ENCODE measurements around the gene NEK9. TPM values are rescaled to one million over a fixed set of nuclear protein-coding genes. Genes with fewer than 3 reads are reported as not detected.

The NEK9 gene
- total RNA-seq, 3 donors from 2014 or later, result 44.7 to 104 (median 49.9) TPM

DNA sequence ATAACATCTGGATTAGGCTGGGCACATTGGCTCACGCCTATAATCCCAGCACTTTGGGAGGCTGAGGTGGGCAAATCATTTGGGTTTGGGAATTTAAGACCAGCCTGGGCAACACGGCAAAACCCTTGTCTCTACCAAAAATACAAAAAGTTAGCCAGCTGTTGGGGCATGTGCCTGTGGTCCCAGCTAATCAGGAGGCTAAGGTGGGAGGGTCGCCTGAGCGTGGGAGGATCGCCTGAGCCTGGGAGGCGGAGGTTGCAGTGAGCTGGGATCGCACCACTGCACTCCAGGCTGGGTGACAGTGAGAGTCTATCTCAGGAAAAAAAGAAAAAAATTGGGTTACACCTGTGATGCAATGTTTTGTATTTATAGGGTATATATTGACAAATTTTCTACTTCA is 5.3 kb downstream of the NEK9 start:
- no peaks in the 10 kb centered on the region for H3K36me3 ChIP-seq (ENCODE audit: low read depth)
- no peak overlapping the region for H3K4me3 ChIP-seq
- intact Hi-C loops (cut with DNase I, micrococcal nuclease), result no loop called here
- TF ChIP-seq, protein P1, sequence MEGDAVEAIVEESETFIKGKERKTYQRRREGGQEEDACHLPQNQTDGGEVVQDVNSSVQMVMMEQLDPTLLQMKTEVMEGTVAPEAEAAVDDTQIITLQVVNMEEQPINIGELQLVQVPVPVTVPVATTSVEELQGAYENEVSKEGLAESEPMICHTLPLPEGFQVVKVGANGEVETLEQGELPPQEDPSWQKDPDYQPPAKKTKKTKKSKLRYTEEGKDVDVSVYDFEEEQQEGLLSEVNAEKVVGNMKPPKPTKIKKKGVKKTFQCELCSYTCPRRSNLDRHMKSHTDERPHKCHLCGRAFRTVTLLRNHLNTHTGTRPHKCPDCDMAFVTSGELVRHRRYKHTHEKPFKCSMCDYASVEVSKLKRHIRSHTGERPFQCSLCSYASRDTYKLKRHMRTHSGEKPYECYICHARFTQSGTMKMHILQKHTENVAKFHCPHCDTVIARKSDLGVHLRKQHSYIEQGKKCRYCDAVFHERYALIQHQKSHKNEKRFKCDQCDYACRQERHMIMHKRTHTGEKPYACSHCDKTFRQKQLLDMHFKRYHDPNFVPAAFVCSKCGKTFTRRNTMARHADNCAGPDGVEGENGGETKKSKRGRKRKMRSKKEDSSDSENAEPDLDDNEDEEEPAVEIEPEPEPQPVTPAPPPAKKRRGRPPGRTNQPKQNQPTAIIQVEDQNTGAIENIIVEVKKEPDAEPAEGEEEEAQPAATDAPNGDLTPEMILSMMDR (IDR thresholded peaks at IDR 0.05), result no peak
- no peak for DNase-seq
- H3K9me3 ChIP-seq, result no peaks in the 10 kb centered on the region
- peaks cover 11% of the 10 kb centered on the region for H3K4me1 ChIP-seq (ENCODE audit: low read depth)
- no peak for ATAC-seq

DNA sequence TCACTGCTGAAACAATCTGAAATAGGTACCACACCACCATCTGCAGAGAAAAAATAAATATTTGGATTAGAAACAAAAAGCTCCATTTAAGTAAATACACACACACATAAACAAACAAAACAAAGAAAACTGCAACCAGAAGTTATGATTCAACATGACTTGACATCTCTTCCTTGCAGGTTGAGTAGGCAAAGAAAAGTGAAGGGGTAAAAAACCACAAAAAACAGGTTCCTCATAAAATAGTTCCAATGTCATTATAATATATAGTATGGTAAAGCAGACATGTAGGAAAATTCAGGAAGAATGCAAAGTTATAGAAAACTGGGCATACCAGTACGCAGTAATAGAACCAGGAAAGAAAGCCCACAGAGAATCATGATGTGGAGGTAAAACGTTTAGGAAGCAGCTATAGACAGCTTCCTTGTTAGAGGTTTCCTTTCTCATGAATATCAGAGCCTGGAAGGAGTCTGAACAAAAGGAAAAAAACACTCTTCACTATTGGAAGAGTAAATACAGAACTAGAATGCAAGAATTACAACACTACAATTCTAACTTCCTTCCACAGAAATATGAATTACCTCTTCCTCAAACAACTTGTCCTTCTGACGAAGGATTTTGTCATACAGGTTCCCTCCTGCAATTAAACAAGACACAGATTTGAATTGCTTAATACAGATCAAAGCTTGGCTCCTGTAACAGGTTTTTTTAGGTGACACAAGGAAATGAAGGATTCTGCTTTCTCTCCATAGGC is 6.1 kb downstream of the NEK9 start:
- Histone ChIP-seq H3K9me3 (no peaks in the 10 kb centered on the region), H3K4me1 (ENCODE audit: low read depth) (peaks cover 7% of the 10 kb centered on the region), H3K36me3 (ENCODE audit: low read depth) (no peaks in the 10 kb centered on the region), H3K4me3 (no peak overlapping the region)
- ATAC-seq (no peak), DNase-seq (no peak)
- TF ChIP-seq, protein P1 (IDR thresholded peaks at IDR 0.05), result no peak
- intact Hi-C loops (cut with DNase I, micrococcal nuclease), result no loop called here

DNA sequence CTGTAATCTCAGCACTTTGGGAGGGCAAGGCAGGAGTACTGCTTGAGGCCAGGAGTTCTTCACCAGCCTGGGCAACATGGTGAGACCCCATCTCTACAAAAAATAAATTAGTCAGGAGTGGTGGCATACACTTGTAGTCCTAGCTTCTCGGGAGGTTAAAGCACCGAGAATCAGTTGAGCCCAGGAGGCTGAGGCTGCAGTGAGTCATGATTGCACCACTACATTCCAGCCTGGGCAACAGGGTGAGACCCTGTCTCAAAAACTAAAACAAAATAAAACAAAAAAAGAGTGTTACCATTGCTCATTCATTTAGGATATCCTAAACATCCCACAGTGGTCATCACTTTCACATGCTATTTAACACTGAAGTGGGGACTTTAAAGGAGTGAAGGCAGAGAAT is 7.8 kb downstream of the NEK9 start:
- no peak overlapping the region for H3K4me3 ChIP-seq
- intact Hi-C loops (cut with DNase I, micrococcal nuclease), result no loop called here
- TF ChIP-seq, protein P1 (IDR thresholded peaks at IDR 0.05), result no peak
- H3K9me3 ChIP-seq, result no peaks in the 10 kb centered on the region
- H3K36me3 ChIP-seq (ENCODE audit: low read depth), result no peaks in the 10 kb centered on the region
- ATAC-seq, result no peak
- H3K4me1 ChIP-seq (ENCODE audit: low read depth), result no peaks in the 10 kb centered on the region
- no peak for DNase-seq

DNA sequence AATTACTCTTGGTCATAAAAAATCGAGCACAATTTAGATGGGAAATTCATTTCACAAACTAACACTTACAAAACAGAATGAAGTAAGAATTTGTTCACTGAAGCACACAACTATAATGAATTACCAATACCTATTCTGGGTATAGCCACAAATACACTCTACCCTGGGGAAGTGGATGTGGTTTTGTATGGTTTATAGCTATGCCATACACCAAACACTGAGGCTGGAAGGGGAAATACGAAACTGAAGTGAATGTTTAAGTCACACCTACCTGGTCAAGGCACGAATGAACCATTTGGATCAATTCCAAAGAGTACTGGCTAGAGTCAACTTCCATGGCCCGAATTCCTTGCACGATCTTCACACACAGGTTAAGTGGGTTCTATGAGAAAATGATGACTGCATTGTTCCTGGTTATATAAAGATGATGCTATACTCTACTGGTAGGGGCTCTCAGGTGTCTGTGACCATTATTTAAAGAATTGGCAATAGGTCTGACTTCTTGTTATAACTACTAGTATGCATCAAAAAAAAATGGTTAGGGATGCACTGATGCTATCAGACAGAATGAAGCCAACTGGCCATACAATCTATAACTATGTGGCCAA is 12.8 kb downstream of the NEK9 start:
- DNase-seq (no peak), ATAC-seq (no peak)
- no peaks in the 10 kb centered on the region for H3K4me1 ChIP-seq (ENCODE audit: low read depth)
- no peak overlapping the region for H3K4me3 ChIP-seq
- intact Hi-C loops (cut with DNase I, micrococcal nuclease), result no loop called here
- no peaks in the 10 kb centered on the region for H3K9me3 ChIP-seq
- peaks cover 12% of the 10 kb centered on the region for H3K36me3 ChIP-seq (ENCODE audit: low read depth)
- TF ChIP-seq, protein P1 (IDR thresholded peaks at IDR 0.05), result no peak

DNA sequence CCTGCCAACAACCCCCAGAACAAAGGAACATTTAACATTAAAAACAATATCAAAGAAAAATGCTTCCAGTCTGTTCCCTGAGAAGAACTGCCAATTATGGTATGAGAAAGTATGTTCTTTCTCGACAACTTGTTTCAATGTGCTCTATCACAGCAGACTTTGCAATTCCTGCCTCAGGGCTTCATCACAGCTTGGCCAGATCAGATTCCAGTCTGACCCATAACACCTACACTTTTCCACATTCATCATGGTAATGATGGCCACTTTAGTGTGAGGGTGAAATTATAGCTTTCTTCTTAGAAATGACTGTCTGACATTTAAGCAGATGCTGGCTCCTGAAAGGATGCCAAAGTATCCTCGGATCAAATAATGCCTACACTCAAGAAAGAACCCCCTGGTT is 17.0 kb downstream of the NEK9 start:
- no peak for DNase-seq

More for the DNA sequence above, 17.0 kb downstream of the NEK9 start:
- Histone ChIP-seq H3K4me3 (no peak overlapping the region), H3K36me3 (ENCODE audit: low read depth) (peaks cover 12% of the 10 kb centered on the region), H3K4me1 (ENCODE audit: low read depth) (no peaks in the 10 kb centered on the region), H3K9me3 (no peaks in the 10 kb centered on the region)
- ATAC-seq, result no peak
- intact Hi-C loops (cut with DNase I, micrococcal nuclease), result no loop called here
- TF ChIP-seq, protein P1 (IDR thresholded peaks at IDR 0.05), result no peak
